Measurements from ENCODE around the gene TAF4B. TPM values are rescaled to one million over a fixed set of nuclear protein-coding genes. Genes with fewer than 3 reads are reported as not detected.
"Not testable (repeated sequence)": the region's sequence is repeated elsewhere in the genome, so short reads cannot be mapped to it uniquely, and the experiment has no call there.

Gene TAF4B
- polyA plus RNA-seq, 1 donor from 2014 or later: 0.38 TPM

GRCh38 chr18:26230497-26230896 is 4.3 kb downstream of the TAF4B start:
- TF ChIP-seq POLR2AphosphoS5 (IDR thresholded peaks at IDR 0.05): no peak
- no peak for TF ChIP-seq REST (IDR thresholded peaks at IDR 0.05; ENCODE audit: borderline replicate concordance)
- no peak for TF ChIP-seq SMC3 (conservative IDR thresholded peaks at IDR 0.05; ENCODE audit: poor library complexity)
- TF ChIP-seq EZH2 (IDR thresholded peaks at IDR 0.05; ENCODE audit: borderline replicate concordance, insufficient read depth, low read length, poor library complexity, severe bottlenecking): no peak
- TF ChIP-seq EP300 (conservative IDR thresholded peaks at IDR 0.05; ENCODE audit: poor library complexity, severe bottlenecking): no peak
- TF ChIP-seq TAF1 (IDR thresholded peaks at IDR 0.05; ENCODE audit: low read depth): no peak
- no peak for TF ChIP-seq RAD21 (conservative IDR thresholded peaks at IDR 0.05)
- no peak for TF ChIP-seq MXI1 (conservative IDR thresholded peaks at IDR 0.05; ENCODE audit: poor library complexity, severe bottlenecking)
- TF ChIP-seq, protein P1, sequence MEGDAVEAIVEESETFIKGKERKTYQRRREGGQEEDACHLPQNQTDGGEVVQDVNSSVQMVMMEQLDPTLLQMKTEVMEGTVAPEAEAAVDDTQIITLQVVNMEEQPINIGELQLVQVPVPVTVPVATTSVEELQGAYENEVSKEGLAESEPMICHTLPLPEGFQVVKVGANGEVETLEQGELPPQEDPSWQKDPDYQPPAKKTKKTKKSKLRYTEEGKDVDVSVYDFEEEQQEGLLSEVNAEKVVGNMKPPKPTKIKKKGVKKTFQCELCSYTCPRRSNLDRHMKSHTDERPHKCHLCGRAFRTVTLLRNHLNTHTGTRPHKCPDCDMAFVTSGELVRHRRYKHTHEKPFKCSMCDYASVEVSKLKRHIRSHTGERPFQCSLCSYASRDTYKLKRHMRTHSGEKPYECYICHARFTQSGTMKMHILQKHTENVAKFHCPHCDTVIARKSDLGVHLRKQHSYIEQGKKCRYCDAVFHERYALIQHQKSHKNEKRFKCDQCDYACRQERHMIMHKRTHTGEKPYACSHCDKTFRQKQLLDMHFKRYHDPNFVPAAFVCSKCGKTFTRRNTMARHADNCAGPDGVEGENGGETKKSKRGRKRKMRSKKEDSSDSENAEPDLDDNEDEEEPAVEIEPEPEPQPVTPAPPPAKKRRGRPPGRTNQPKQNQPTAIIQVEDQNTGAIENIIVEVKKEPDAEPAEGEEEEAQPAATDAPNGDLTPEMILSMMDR (IDR thresholded peaks at IDR 0.05; ENCODE audit: poor library complexity, severe bottlenecking): no peak
- no peak overlapping the region for H3K4me2 ChIP-seq (ENCODE audit: low read length)
- H3F3A ChIP-seq (ENCODE audit: insufficient read depth, low read length, poor library complexity, severe bottlenecking): no peaks in the 10 kb centered on the region
- no peak overlapping the region for H3K4me3 ChIP-seq (ENCODE audit: low read length)
- no peak overlapping the region for H3K27ac ChIP-seq (ENCODE audit: low read length)
- no peaks in the 10 kb centered on the region for H3K79me2 ChIP-seq (replicated peaks; ENCODE audit: insufficient read depth, low read length)
- peaks cover 14% of the 10 kb centered on the region for H3K27me3 ChIP-seq (ENCODE audit: insufficient read depth, low read depth, low read length)
- H3K36me3 ChIP-seq (ENCODE audit: insufficient read depth, low read length): no peaks in the 10 kb centered on the region
- no peak overlapping the region for H2AFZ ChIP-seq (ENCODE audit: low read depth, low read length)
- H3K9ac ChIP-seq (ENCODE audit: low read length): no peak overlapping the region
- no peaks in the 10 kb centered on the region for H3K9me3 ChIP-seq (ENCODE audit: low read length)
- no peaks in the 10 kb centered on the region for H4K20me1 ChIP-seq (ENCODE audit: insufficient read depth)
- H3K9me2 ChIP-seq (ENCODE audit: insufficient read depth, low read length): no peaks in the 10 kb centered on the region

GRCh38 chr18:26233208-26233607 is 7.0 kb downstream of the TAF4B start:
- no peaks in the 10 kb centered on the region for H3F3A ChIP-seq (ENCODE audit: insufficient read depth, low read length, poor library complexity, severe bottlenecking)
- H3K27me3 ChIP-seq (ENCODE audit: insufficient read depth, low read depth, low read length): no peaks in the 10 kb centered on the region
- no peaks in the 10 kb centered on the region for H3K79me2 ChIP-seq (replicated peaks; ENCODE audit: insufficient read depth, low read length)
- no peak overlapping the region for H3K27ac ChIP-seq (ENCODE audit: low read length)
- no peak overlapping the region for H3K9ac ChIP-seq (ENCODE audit: low read length)
- TF ChIP-seq REST (IDR thresholded peaks at IDR 0.05; ENCODE audit: borderline replicate concordance) (no peak), SMC3 (conservative IDR thresholded peaks at IDR 0.05; ENCODE audit: poor library complexity) (no peak), MXI1 (conservative IDR thresholded peaks at IDR 0.05; ENCODE audit: poor library complexity, severe bottlenecking) (no peak), TAF1 (IDR thresholded peaks at IDR 0.05; ENCODE audit: low read depth) (no peak), EZH2 (IDR thresholded peaks at IDR 0.05; ENCODE audit: borderline replicate concordance, insufficient read depth, low read length, poor library complexity, severe bottlenecking) (no peak), RAD21 (conservative IDR thresholded peaks at IDR 0.05) (no peak), EP300 (conservative IDR thresholded peaks at IDR 0.05; ENCODE audit: poor library complexity, severe bottlenecking) (no peak), POLR2AphosphoS5 (IDR thresholded peaks at IDR 0.05) (no peak)
- TF ChIP-seq, protein P1 (IDR thresholded peaks at IDR 0.05; ENCODE audit: poor library complexity, severe bottlenecking): no peak
- no peaks in the 10 kb centered on the region for H4K20me1 ChIP-seq (ENCODE audit: insufficient read depth)
- no peak overlapping the region for H2AFZ ChIP-seq (ENCODE audit: low read depth, low read length)
- H3K9me2 ChIP-seq (ENCODE audit: insufficient read depth, low read length): no peaks in the 10 kb centered on the region
- H3K36me3 ChIP-seq (ENCODE audit: insufficient read depth, low read length): no peaks in the 10 kb centered on the region
- H3K9me3 ChIP-seq (ENCODE audit: low read length): no peaks in the 10 kb centered on the region
- no peak overlapping the region for H3K4me3 ChIP-seq (ENCODE audit: low read length)
- no peak overlapping the region for H3K4me2 ChIP-seq (ENCODE audit: low read length)

DNA sequence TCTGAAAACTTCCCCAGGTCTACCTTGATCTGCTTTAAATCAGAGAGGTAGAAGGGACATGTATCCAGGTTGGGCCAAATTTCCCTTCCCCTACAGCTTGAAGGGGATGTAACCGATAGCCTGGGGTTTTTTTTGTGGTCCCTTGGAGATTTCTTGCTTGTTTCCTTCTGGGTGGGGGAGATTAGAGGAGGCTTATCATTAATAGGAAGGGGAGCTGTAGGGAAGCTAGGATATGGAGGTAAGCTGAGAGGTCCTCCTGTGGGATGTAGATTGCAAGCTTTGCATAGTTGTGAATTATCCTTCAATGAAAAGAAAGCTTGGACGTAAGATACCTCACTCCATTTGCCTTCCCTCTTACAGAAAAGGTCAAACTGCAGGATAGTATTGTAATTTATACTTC is 11.1 kb downstream of the TAF4B start:
- not testable (repeated sequence) for H3K9me2 ChIP-seq (ENCODE audit: insufficient read depth, low read length); H3K4me2 ChIP-seq (ENCODE audit: low read length); H3F3A ChIP-seq (ENCODE audit: insufficient read depth, low read length, poor library complexity, severe bottlenecking); H3K9me3 ChIP-seq (ENCODE audit: low read length); H2AFZ ChIP-seq (ENCODE audit: low read depth, low read length); H3K79me2 ChIP-seq (replicated peaks; ENCODE audit: insufficient read depth, low read length); H3K36me3 ChIP-seq (ENCODE audit: insufficient read depth, low read length); H3K9ac ChIP-seq (ENCODE audit: low read length); H3K27me3 ChIP-seq (ENCODE audit: insufficient read depth, low read depth, low read length); H3K4me3 ChIP-seq (ENCODE audit: low read length); H4K20me1 ChIP-seq (ENCODE audit: insufficient read depth); H3K27ac ChIP-seq (ENCODE audit: low read length)
